MM.1S (cell line): Measurements from ENCODE around the gene ARHGEF33.

Source experiments
- CTCF ChIP-seq: fragments of 300-600 bp; sonication (generic); IDR thresholded peaks from 2 replicates; pipeline ENCODE4 v1.5.1; 2016; ENCODE audit warnings: antibody characterized with exemption, low read length, mixed read lengths
- EZH2 ChIP-seq: fragments of 300-600 bp; sonication (generic); optimal IDR thresholded peaks from 2 replicates; pipeline ENCODE3; 2017; ENCODE audit warnings: low read depth, mild to moderate bottlenecking, antibody characterized with exemption, low read length, mixed read lengths
- EZH2phosphoT487 ChIP-seq: fragments of 300-600 bp; sonication (generic); IDR thresholded peaks from 2 replicates; pipeline ENCODE4 v1.6.1; 2018; ENCODE audit warnings: antibody characterized with exemption, low read length

- TF ChIP-seq CTCF (no peak), EZH2 (no peak), EZH2phosphoT487 (no peak)
Observed at GRCh38 chr2:38933653-38934052, 44.0 kb downstream of the ARHGEF33 start.
